ENCODE measurements around the gene PIGA. TPM values are rescaled to one million over a fixed set of nuclear protein-coding genes. Genes with fewer than 3 reads are reported as not detected.

Gene PIGA
- total RNA-seq, 1 experiment from 2014 or later = 11.3 TPM

- TF ChIP-seq, protein P1, sequence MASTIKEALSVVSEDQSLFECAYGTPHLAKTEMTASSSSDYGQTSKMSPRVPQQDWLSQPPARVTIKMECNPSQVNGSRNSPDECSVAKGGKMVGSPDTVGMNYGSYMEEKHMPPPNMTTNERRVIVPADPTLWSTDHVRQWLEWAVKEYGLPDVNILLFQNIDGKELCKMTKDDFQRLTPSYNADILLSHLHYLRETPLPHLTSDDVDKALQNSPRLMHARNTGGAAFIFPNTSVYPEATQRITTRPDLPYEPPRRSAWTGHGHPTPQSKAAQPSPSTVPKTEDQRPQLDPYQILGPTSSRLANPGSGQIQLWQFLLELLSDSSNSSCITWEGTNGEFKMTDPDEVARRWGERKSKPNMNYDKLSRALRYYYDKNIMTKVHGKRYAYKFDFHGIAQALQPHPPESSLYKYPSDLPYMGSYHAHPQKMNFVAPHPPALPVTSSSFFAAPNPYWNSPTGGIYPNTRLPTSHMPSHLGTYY (CRISPR knock-in tag; IDR thresholded peaks at IDR 0.05) = no peak
- TF ChIP-seq ZBTB43 (CRISPR knock-in tag; IDR thresholded peaks at IDR 0.05) (no peak), NFE2L1 (CRISPR knock-in tag; IDR thresholded peaks at IDR 0.05) (no peak)
Measured at GRCh38 chrX:15356444-15356843, 21.1 kb upstream of the PIGA start (continued).

DNA sequence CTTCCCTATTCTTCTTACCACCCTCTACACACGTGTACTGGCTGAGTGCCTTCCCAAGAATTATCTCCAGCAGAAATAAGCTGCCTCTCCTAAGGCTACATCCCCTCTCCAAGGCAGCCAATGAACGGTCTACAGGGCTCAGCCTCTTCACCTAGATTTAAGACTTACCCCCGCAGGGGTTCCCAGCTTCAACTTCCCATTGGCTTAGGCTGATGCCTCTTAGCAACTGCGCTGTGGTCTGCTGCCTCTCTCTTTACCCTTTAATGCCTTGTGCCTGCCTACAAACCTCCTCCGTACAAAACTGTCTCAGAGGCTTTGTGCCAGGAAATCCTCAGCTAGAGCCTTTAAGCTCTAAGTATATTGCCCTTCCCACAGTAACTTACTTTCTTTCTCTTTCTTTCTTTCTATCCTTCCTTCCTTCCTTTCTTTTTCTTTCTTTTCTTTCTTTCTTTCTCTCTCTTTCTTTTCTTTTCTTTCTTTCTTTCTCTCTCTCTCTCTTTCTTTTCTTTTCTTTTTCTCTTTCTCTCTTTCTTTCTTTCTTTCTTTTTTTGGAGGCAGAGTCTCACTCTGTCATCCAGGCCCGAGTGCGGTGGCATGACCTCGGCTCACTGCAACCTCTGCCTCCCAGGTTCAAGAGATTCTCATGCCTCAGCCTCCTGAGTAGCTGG is 15.1 kb upstream of the PIGA start:
- no peaks in the 10 kb centered on the region for H3K9me3 Mint-ChIP-seq
- peak; percentile 84 for ATAC-seq
- ChIA-PET POLR2A (no interaction called here), CTCF (interaction anchor here (0.6 to 3.0 kb wide), 8 partner anchors 23 to 342 kb away, joined by 3 to 48 read pairs (median 4); partner anchors contain the start of gene PIR)
- H3K36me3 Mint-ChIP-seq = no peaks in the 10 kb centered on the region
- peaks cover 9% of the 10 kb centered on the region for H3K4me1 Mint-ChIP-seq
- peaks cover 4% of the 10 kb centered on the region; the same call in 1 of the 2 replicates for H3K27me3 Mint-ChIP-seq (ENCODE audit: low read depth)
- TF ChIP-seq ZNF219 (CRISPR knock-in tag; IDR thresholded peaks at IDR 0.05; ENCODE audit: borderline replicate concordance) = no peak
- TF ChIP-seq MXD4 (CRISPR knock-in tag; IDR thresholded peaks at IDR 0.05; ENCODE audit: borderline replicate concordance) = no peak
- TF ChIP-seq TEAD4 (CRISPR knock-in tag; IDR thresholded peaks at IDR 0.05) = no peak
- no peak for TF ChIP-seq FOXK1 (CRISPR knock-in tag; IDR thresholded peaks at IDR 0.05)
- no peak for TF ChIP-seq ZNF138 (CRISPR knock-in tag; conservative IDR thresholded peaks at IDR 0.05)
- no peak for TF ChIP-seq SMAD3 (CRISPR knock-in tag; IDR thresholded peaks at IDR 0.05; ENCODE audit: borderline replicate concordance)
- TF ChIP-seq ELF4 (CRISPR knock-in tag; IDR thresholded peaks at IDR 0.05; ENCODE audit: low read depth) = no peak
- no peak for TF ChIP-seq ZNF423 (CRISPR knock-in tag; IDR thresholded peaks at IDR 0.05)
- DNase-seq (ENCODE audit: low spot score) = peak; percentile 10
- no peak overlapping the region; the same call in 1 of the 2 replicates for H3K27ac Mint-ChIP-seq
- no peak overlapping the region for H3K4me3 Mint-ChIP-seq

DNA sequence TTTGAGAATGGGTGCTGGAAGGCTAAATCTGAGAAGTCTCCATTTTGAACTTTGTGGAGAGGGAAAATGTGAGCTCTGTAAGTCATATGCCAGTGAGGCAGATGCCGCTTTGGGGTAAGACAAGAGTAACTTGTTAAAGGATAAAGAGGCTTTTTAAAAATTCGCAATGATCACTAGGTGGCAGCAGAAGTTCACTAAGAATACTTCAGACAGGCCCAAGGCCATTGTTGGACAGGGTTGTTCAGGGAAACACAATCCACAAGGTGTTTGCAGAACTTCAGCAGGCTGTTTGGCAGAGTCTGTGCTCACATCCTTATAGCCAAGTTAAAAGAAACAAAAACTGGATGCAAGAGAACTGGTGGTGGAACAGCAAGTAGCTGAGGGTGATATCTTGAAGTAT is 13.7 kb upstream of the PIGA start:
- CTCF ChIA-PET = interaction anchor here (0.7 to 3.0 kb wide), 4 partner anchors 11 to 122 kb away, joined by 4 to 48 read pairs (median 5); no protein-coding TSS in a partner anchor
- Mint-ChIP-seq H3K9me3 (no peaks in the 10 kb centered on the region), H3K27ac (no peak overlapping the region), H3K4me3 (no peak overlapping the region), H3K36me3 (no peaks in the 10 kb centered on the region), H3K4me1 (peaks cover 9% of the 10 kb centered on the region), H3K27me3 (ENCODE audit: low read depth) (peaks cover 17% of the 10 kb centered on the region)
- POLR2A ChIA-PET = no interaction called here
- no peak for DNase-seq (ENCODE audit: low spot score)
- peak; percentile 83 for ATAC-seq
- no peak for TF ChIP-seq NFATC4 (CRISPR knock-in tag; IDR thresholded peaks at IDR 0.05)
- TF ChIP-seq, protein P2, sequence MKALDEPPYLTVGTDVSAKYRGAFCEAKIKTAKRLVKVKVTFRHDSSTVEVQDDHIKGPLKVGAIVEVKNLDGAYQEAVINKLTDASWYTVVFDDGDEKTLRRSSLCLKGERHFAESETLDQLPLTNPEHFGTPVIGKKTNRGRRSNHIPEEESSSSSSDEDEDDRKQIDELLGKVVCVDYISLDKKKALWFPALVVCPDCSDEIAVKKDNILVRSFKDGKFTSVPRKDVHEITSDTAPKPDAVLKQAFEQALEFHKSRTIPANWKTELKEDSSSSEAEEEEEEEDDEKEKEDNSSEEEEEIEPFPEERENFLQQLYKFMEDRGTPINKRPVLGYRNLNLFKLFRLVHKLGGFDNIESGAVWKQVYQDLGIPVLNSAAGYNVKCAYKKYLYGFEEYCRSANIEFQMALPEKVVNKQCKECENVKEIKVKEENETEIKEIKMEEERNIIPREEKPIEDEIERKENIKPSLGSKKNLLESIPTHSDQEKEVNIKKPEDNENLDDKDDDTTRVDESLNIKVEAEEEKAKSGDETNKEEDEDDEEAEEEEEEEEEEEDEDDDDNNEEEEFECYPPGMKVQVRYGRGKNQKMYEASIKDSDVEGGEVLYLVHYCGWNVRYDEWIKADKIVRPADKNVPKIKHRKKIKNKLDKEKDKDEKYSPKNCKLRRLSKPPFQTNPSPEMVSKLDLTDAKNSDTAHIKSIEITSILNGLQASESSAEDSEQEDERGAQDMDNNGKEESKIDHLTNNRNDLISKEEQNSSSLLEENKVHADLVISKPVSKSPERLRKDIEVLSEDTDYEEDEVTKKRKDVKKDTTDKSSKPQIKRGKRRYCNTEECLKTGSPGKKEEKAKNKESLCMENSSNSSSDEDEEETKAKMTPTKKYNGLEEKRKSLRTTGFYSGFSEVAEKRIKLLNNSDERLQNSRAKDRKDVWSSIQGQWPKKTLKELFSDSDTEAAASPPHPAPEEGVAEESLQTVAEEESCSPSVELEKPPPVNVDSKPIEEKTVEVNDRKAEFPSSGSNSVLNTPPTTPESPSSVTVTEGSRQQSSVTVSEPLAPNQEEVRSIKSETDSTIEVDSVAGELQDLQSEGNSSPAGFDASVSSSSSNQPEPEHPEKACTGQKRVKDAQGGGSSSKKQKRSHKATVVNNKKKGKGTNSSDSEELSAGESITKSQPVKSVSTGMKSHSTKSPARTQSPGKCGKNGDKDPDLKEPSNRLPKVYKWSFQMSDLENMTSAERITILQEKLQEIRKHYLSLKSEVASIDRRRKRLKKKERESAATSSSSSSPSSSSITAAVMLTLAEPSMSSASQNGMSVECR (CRISPR knock-in tag; IDR thresholded peaks at IDR 0.05; ENCODE audit: borderline replicate concordance) = no peak
- no peak for TF ChIP-seq MXD4 (CRISPR knock-in tag; IDR thresholded peaks at IDR 0.05; ENCODE audit: borderline replicate concordance)
- TF ChIP-seq, protein P3, sequence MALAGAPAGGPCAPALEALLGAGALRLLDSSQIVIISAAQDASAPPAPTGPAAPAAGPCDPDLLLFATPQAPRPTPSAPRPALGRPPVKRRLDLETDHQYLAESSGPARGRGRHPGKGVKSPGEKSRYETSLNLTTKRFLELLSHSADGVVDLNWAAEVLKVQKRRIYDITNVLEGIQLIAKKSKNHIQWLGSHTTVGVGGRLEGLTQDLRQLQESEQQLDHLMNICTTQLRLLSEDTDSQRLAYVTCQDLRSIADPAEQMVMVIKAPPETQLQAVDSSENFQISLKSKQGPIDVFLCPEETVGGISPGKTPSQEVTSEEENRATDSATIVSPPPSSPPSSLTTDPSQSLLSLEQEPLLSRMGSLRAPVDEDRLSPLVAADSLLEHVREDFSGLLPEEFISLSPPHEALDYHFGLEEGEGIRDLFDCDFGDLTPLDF (CRISPR knock-in tag; IDR thresholded peaks at IDR 0.05) = no peak
- TF ChIP-seq CTCF (IDR thresholded peaks at IDR 0.05) = no peak
- no peak for TF ChIP-seq STAT6 (CRISPR knock-in tag; conservative IDR thresholded peaks at IDR 0.05; ENCODE audit: low read depth)
- no peak for TF ChIP-seq PRRX2 (CRISPR knock-in tag; IDR thresholded peaks at IDR 0.05)
- TF ChIP-seq ATF3 (CRISPR knock-in tag; conservative IDR thresholded peaks at IDR 0.05) = no peak
- no peak for TF ChIP-seq GTF2I (CRISPR knock-in tag; conservative IDR thresholded peaks at IDR 0.05)
- no peak for TF ChIP-seq SMAD4 (CRISPR knock-in tag; IDR thresholded peaks at IDR 0.05)

Measured in WTC11 (cell line).